RWPE2 (cell line): ENCODE data around the gene TEDDM1.

Experiments used
- ATAC-seq: fragments of 200-7000 bp; cut with Tn5 transposase; 3 replicates; pipeline ENCODE4 v1.9.1; 2021; ENCODE audit warnings: low read depth
- DNase-seq: peaks from one replicate; pipeline ENCODE4 v3.0.0-alpha.2; 2020; ENCODE audit warnings: low spot score
- H3K27ac ChIP-seq: fragments of 450-650 bp; 2 replicates; pipeline ENCODE4 v1.5.1; 2017; ENCODE audit warnings: mild to moderate bottlenecking; ENCODE audit not compliant: poor library complexity, severe bottlenecking
- H3K27me3 ChIP-seq: fragments of 250-450 bp; sonication (Bioruptor Pico); 2 replicates; pipeline ENCODE4 v1.5.1; 2021; ENCODE audit warnings: mild to moderate bottlenecking, moderate library complexity; ENCODE audit not compliant: insufficient read depth, poor library complexity, severe bottlenecking
- H3K36me3 ChIP-seq: fragments of 250-450 bp; sonication (Bioruptor Pico); 2 replicates; pipeline ENCODE4 v1.5.1; 2020; ENCODE audit warnings: low read depth, mild to moderate bottlenecking, moderate library complexity
- H3K4me1 ChIP-seq: fragments of 250-450 bp; sonication (Bioruptor Pico); 2 replicates; pipeline ENCODE4 v1.5.1; 2021; ENCODE audit warnings: mild to moderate bottlenecking, moderate library complexity; ENCODE audit not compliant: insufficient read depth, poor library complexity, severe bottlenecking
- H3K4me3 ChIP-seq: fragments of 250-450 bp; sonication (Bioruptor Pico); 2 replicates; pipeline ENCODE4 v1.5.1; 2021; ENCODE audit warnings: mild to moderate bottlenecking, moderate library complexity; ENCODE audit not compliant: severe bottlenecking
- H3K9me3 ChIP-seq: fragments of 250-450 bp; sonication (Bioruptor Pico); 2 replicates; pipeline ENCODE4 v1.5.1; 2021; ENCODE audit warnings: mild to moderate bottlenecking, moderate library complexity; ENCODE audit not compliant: severe bottlenecking
- TF ChIP-seq, protein P1 (sequence below): fragments of 450-650 bp; IDR thresholded peaks from one replicate; pipeline ENCODE4 v1.5.1; 2017; ENCODE audit warnings: mild to moderate bottlenecking, moderate library complexity; ENCODE audit not compliant: poor library complexity, severe bottlenecking

The TEDDM1 gene

DNA sequence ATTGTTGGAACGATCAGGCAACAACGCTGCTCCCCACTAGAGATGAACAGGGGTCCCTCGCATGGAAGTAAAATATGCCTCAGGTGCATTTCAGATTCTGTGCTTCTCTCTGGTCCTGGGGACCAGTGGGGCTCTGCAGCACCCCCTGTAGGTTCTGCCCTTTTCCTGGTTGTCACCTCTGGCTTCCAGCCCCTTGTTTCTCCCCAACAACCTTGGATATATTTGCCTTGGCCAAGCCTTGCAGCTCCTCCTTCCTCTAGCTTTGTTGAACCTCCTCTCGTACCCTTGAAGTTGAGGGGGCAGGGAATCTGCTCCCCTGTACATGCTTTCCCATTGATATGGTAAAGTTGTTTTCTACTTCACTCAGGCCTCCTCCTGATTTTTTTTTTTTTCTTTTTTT is 44.0 kb upstream of the TEDDM1 start:
- H3K36me3 ChIP-seq: no peaks in the 10 kb centered on the region
- H3K4me1 ChIP-seq: no peaks in the 10 kb centered on the region
- no peak for DNase-seq
- no peaks in the 10 kb centered on the region for H3K9me3 ChIP-seq
- TF ChIP-seq, protein P1, sequence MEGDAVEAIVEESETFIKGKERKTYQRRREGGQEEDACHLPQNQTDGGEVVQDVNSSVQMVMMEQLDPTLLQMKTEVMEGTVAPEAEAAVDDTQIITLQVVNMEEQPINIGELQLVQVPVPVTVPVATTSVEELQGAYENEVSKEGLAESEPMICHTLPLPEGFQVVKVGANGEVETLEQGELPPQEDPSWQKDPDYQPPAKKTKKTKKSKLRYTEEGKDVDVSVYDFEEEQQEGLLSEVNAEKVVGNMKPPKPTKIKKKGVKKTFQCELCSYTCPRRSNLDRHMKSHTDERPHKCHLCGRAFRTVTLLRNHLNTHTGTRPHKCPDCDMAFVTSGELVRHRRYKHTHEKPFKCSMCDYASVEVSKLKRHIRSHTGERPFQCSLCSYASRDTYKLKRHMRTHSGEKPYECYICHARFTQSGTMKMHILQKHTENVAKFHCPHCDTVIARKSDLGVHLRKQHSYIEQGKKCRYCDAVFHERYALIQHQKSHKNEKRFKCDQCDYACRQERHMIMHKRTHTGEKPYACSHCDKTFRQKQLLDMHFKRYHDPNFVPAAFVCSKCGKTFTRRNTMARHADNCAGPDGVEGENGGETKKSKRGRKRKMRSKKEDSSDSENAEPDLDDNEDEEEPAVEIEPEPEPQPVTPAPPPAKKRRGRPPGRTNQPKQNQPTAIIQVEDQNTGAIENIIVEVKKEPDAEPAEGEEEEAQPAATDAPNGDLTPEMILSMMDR: no peak
- H3K27ac ChIP-seq: no peak overlapping the region
- H3K27me3 ChIP-seq: no peaks in the 10 kb centered on the region
- no peak overlapping the region for H3K4me3 ChIP-seq
- ATAC-seq: no peak

DNA sequence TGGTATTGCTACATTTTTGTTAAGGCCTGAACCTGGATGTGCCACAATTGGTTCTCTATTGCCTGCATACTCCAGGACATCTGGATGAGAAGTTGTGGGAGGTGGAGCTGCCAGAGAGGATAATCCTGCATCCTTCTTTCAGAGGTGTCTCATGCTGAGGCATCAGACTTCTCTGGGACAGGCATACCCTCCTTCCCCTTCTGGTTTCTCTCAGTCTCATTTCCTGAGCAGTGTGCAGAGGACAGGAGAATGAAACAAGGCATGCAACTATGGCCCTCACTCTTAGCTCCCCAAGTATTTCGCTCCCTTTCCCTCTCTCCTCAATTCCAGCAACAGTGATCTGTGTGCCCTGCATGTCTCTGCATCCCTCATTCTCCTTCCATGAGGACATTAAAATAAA is 41.9 kb upstream of the TEDDM1 start:
- H3K27ac ChIP-seq: no peak overlapping the region
- DNase-seq (no peak), ATAC-seq (no peak)
- H3K4me1 ChIP-seq: no peaks in the 10 kb centered on the region
- no peaks in the 10 kb centered on the region for H3K36me3 ChIP-seq
- no peaks in the 10 kb centered on the region for H3K27me3 ChIP-seq
- TF ChIP-seq, protein P1: no peak
- H3K4me3 ChIP-seq: no peak overlapping the region
- H3K9me3 ChIP-seq: no peaks in the 10 kb centered on the region

DNA sequence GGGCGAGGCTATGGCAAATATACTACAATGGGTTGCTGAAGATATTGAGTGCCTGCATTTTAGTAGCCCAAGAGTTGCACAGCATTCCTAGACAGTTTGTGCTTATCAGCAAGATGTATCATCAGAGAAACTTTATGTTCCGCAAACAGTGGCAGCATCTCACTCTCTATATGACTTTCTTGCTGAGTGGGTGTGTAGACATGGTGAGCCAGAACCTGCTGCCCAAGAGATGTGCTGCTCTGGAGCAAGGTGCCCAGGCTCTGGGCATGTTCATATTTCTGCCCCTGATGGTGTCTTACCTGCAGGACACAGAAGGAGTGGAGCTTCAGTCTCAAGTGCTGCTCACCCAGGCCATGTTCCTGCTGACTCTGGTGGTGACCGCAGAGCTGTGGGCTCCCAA is 41.3 kb upstream of the TEDDM1 start:
- Histone ChIP-seq H3K4me1 (no peaks in the 10 kb centered on the region), H3K4me3 (no peak overlapping the region), H3K27me3 (no peaks in the 10 kb centered on the region), H3K27ac (no peak overlapping the region), H3K36me3 (no peaks in the 10 kb centered on the region), H3K9me3 (no peaks in the 10 kb centered on the region)
- DNase-seq (no peak), ATAC-seq (no peak)
- TF ChIP-seq, protein P1: no peak

DNA sequence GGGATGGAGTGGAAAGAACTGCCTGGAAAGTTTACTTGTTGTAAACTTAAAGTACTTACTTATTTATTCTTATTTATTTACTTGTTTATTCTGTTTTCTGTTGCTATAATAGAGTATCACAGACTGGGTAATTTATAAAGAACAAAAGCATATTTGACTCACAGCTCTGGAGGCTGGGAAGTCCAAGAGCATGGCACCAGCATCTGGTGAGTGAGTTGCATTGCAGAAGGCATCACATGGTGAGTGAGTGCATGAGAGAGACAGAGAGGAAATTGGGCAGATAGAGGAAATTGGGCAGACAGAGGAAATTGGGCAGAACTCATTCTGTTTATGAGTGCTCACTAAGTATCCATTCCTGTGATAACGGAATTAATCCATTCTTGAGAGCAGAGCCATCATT is 37.9 kb upstream of the TEDDM1 start:
- no peak for ATAC-seq

DNA sequence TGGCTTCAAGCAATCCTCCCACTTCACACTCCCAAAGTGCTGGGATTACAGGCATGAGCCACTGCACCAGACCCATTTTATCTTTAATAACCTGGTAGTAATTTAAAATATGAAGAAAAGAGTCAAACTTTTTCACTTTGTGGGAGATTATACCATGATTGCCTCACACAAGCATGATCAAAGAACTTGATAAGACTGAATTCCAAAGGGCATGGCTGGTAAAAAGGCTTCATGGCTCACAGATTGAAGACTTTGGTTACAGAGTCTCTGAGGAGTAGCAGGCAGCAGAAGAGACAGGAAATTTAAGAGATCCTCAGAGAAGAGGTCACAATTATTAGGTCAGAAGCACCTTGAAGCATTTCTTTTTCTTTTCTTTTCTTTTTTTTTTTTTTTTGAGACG is 33.1 kb upstream of the TEDDM1 start:
- Histone ChIP-seq H3K9me3 (no peaks in the 10 kb centered on the region), H3K27me3 (no peaks in the 10 kb centered on the region), H3K4me1 (no peaks in the 10 kb centered on the region), H3K27ac (no peak overlapping the region), H3K36me3 (no peaks in the 10 kb centered on the region), H3K4me3 (no peak overlapping the region)
- ATAC-seq (no peak), DNase-seq (no peak)
- TF ChIP-seq, protein P1: no peak

More for the DNA sequence above, 37.9 kb upstream of the TEDDM1 start:
- Histone ChIP-seq H3K36me3 (no peaks in the 10 kb centered on the region), H3K27ac (no peak overlapping the region), H3K4me1 (no peaks in the 10 kb centered on the region), H3K27me3 (no peaks in the 10 kb centered on the region), H3K4me3 (no peak overlapping the region), H3K9me3 (no peaks in the 10 kb centered on the region)
- no peak for DNase-seq
- TF ChIP-seq, protein P1: no peak
